H9 (cell line): ENCODE results near the gene C12orf75. TPM values are rescaled to one million over a fixed set of nuclear protein-coding genes. Genes with fewer than 3 reads are reported as not detected.

Source experiments
- DNase-seq: peaks from one replicate; pipeline ENCODE4 v3.0.0-alpha.2; 2017
- H2AFZ ChIP-seq: one replicate; pipeline ENCODE4 v1.6.1; 2013; ENCODE audit warnings: mild to moderate bottlenecking, low read length, control low read depth, moderate library complexity
- H2AK5ac ChIP-seq: 2 replicates; pipeline ENCODE4 v1.6.1; 2013; ENCODE audit warnings: low read length, control low read depth, mixed read lengths; ENCODE audit not compliant: insufficient read length
- H2BK120ac ChIP-seq: one replicate; pipeline ENCODE4 v1.6.1; 2013; ENCODE audit warnings: low read depth, mild to moderate bottlenecking, low read length, control low read depth, inconsistent platforms; ENCODE audit not compliant: poor library complexity, severe bottlenecking
- H2BK12ac ChIP-seq: 2 replicates; pipeline ENCODE4 v1.6.1; 2013; ENCODE audit warnings: low read length, control low read depth, mixed read lengths, low read depth; ENCODE audit not compliant: insufficient read length
- H2BK15ac ChIP-seq: 2 replicates; pipeline ENCODE4 v1.6.1; 2013; ENCODE audit warnings: low read depth, low read length, control low read depth
- H2BK20ac ChIP-seq: one replicate; pipeline ENCODE4 v1.6.1; 2013; ENCODE audit warnings: low read depth, mild to moderate bottlenecking, low read length, control low read depth, inconsistent platforms; ENCODE audit not compliant: poor library complexity, severe bottlenecking
- H2BK5ac ChIP-seq: 2 replicates; pipeline ENCODE4 v1.6.1; 2013; ENCODE audit warnings: low read length, control low read depth, mixed read lengths; ENCODE audit not compliant: insufficient read length
- H3K14ac ChIP-seq: 2 replicates; pipeline ENCODE4 v1.6.1; 2013; ENCODE audit warnings: low read length, control low read depth; ENCODE audit not compliant: insufficient read depth
- H3K18ac ChIP-seq: 2 replicates; pipeline ENCODE4 v1.6.1; 2013; ENCODE audit warnings: low read depth, mild to moderate bottlenecking, mixed read lengths, low read length, control low read depth; ENCODE audit not compliant: insufficient read length
- H3K23ac ChIP-seq: 2 replicates; pipeline ENCODE4 v1.6.1; 2013; ENCODE audit warnings: low read length, control low read depth, mixed read lengths, low read depth; ENCODE audit not compliant: insufficient read length
- H3K23me2 ChIP-seq: 2 replicates; pipeline ENCODE4 v1.6.1; 2013; ENCODE audit warnings: low read depth, mild to moderate bottlenecking, mixed read lengths, low read length, control low read depth; ENCODE audit not compliant: insufficient read length, poor library complexity, severe bottlenecking
- H3K27ac ChIP-seq: 2 replicates; pipeline ENCODE4 v1.5.1; 2013; ENCODE audit warnings: low read length, control low read depth, mixed read lengths, low read depth; ENCODE audit not compliant: insufficient read length
- H3K27me3 ChIP-seq: 2 replicates; pipeline ENCODE4 v1.6.1; 2013; ENCODE audit warnings: low read length, control low read depth, inconsistent platforms; ENCODE audit not compliant: insufficient read depth
- H3K4ac ChIP-seq: 2 replicates; pipeline ENCODE4 v1.6.1; 2013; ENCODE audit warnings: low read depth, mild to moderate bottlenecking, control low read depth, inconsistent platforms, low read length, moderate library complexity
- H3K4me1 ChIP-seq: 2 replicates; pipeline ENCODE4 v1.6.1; 2013; ENCODE audit warnings: low read length, control low read depth, inconsistent platforms; ENCODE audit not compliant: insufficient read depth
- H3K4me2 ChIP-seq: 2 replicates; pipeline ENCODE4 v1.6.1; 2013; ENCODE audit warnings: low read length, control low read depth, mixed read lengths; ENCODE audit not compliant: insufficient read length, insufficient read depth
- H3K56ac ChIP-seq: 2 replicates; pipeline ENCODE4 v1.6.1; 2013; ENCODE audit warnings: low read depth, mild to moderate bottlenecking, mixed read lengths, low read length, control low read depth; ENCODE audit not compliant: insufficient read length
- H3K79me1 ChIP-seq: 2 replicates; pipeline ENCODE4 v1.6.1; 2013; ENCODE audit warnings: low read depth, mild to moderate bottlenecking, moderate library complexity, low read length, control low read depth, inconsistent platforms; ENCODE audit not compliant: insufficient read depth, poor library complexity, severe bottlenecking
- H3K79me2 ChIP-seq: 2 replicates; pipeline ENCODE4 v1.6.1; 2013; ENCODE audit warnings: low read length, control low read depth, inconsistent platforms; ENCODE audit not compliant: insufficient read depth
- H3K9ac ChIP-seq: 2 replicates; pipeline ENCODE4 v1.6.1; 2013; ENCODE audit warnings: low read length, control low read depth, mixed read lengths; ENCODE audit not compliant: insufficient read length; ENCODE audit errors: extremely low read depth
- H3K9me3 ChIP-seq: one replicate; pipeline ENCODE4 v1.6.1; 2013; ENCODE audit warnings: low read depth, low read length, inconsistent platforms; ENCODE audit not compliant: control insufficient read depth
- H3T11ph ChIP-seq: one replicate; pipeline ENCODE4 v1.6.1; 2013; ENCODE audit warnings: mild to moderate bottlenecking, low read length, control low read depth, inconsistent platforms
- H4K20me1 ChIP-seq: one replicate; pipeline ENCODE4 v1.6.1; 2013; ENCODE audit not compliant: control insufficient read depth, insufficient read length, insufficient read depth
- H4K5ac ChIP-seq: 2 replicates; pipeline ENCODE4 v1.6.1; 2013; ENCODE audit warnings: low read depth, mild to moderate bottlenecking, mixed read lengths, low read length, control low read depth; ENCODE audit not compliant: insufficient read length
- H4K8ac ChIP-seq: replicated peaks from 2 replicates; pipeline ENCODE4 v1.6.1; 2013; ENCODE audit warnings: low read length, control low read depth, mixed read lengths, low read depth; ENCODE audit not compliant: insufficient read length
- H4K91ac ChIP-seq: 2 replicates; pipeline ENCODE4 v1.6.1; 2013; ENCODE audit warnings: low read depth, mild to moderate bottlenecking, moderate library complexity, mixed read lengths, low read length, control low read depth; ENCODE audit not compliant: insufficient read length
- H3K27ac Mint-ChIP-seq, 3 experiments: 2 replicates in 2 of 3; 3 replicates in 1 of 3; pipeline ENCODE4 v1.8.0; 2020 to 2021; ENCODE audit warnings: mixed read lengths in 3 of 3, mild to moderate bottlenecking in 1 of 3, moderate library complexity in 1 of 3
- H3K27me3 Mint-ChIP-seq: 2 replicates; pipeline ENCODE4 v1.8.0; 2021; ENCODE audit warnings: low read depth, mild to moderate bottlenecking, moderate library complexity, mixed read lengths
- H3K36me3 Mint-ChIP-seq, 3 experiments: 2 replicates in 2 of 3; 3 replicates in 1 of 3; pipeline ENCODE4 v1.8.0; 2020 to 2021; ENCODE audit warnings: low read depth in 3 of 3, mixed read lengths in 3 of 3; ENCODE audit not compliant: insufficient read depth in 1 of 3
- H3K4me1 Mint-ChIP-seq, 2 experiments: 2 replicates each; pipeline ENCODE4 v1.8.0; 2020; ENCODE audit warnings: mixed read lengths in 2 of 2
- H3K4me3 Mint-ChIP-seq, 2 experiments: 2 replicates in 1 of 2; 3 replicates in 1 of 2; pipeline ENCODE4 v1.8.0; 2020 to 2021; ENCODE audit warnings: mild to moderate bottlenecking in 2 of 2, mixed read lengths in 2 of 2, moderate library complexity in 1 of 2
- H3K9me3 Mint-ChIP-seq, 2 experiments: 2 replicates in 1 of 2; 3 replicates in 1 of 2; pipeline ENCODE4 v1.8.0; 2020; ENCODE audit warnings: mild to moderate bottlenecking in 2 of 2, mixed read lengths in 2 of 2, moderate library complexity in 1 of 2
- WGBS: extraction: QIAGEN DNeasy Blood & Tissue Kit; methylation state at CpG from one replicate; pipeline ENCODE4 v1.1.7; 2013; ENCODE audit warnings: missing lambda C conversion rate, low lambda C conversion rate, mixed read lengths; ENCODE audit not compliant: insufficient read length; ENCODE audit errors: extremely low coverage; 5-methylcytosine and 5-hydroxymethylcytosine counted together
- total RNA-seq: library from RNA; stranded (reverse); gene quantifications from 2 replicates; pipeline ENCODE4 v1.2.1, GENCODE V29; 2021
- TF ChIP-seq, protein P1 (sequence below): fragments of 200-600 bp; sonication (generic); conservative IDR thresholded peaks from 3 replicates; pipeline ENCODE4 v1.8.0; 2021; ENCODE audit warnings: antibody characterized with exemption, mild to moderate bottlenecking

The C12orf75 gene
- total RNA-seq, 1 experiment from 2014 or later = 37.9 TPM

DNA sequence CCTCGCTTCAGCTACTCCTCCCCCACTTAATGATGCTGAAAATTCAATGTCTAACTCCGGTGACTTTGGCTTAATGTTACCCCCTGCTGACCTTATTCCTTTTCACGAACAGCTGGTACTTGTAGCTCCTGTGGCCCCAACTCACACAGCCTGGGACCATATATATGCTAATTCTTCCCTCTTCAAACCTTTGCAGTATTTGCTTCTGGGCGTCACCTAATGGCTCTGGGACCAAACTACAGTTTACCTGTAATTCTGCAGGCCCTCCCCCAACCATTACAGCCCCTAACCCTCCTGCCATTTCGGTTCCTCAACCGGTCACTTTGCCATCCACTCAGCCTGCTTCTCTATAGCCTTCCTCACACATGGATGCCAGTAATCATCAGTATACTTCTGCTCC lies 29.6 kb upstream of the C12orf75 start:
- Histone ChIP-seq H3K27me3 (no peaks in the 10 kb centered on the region), H3K4me1 (no peaks in the 10 kb centered on the region), H3K4me2 (no peak overlapping the region), H2AK5ac (no peak overlapping the region), H3K23me2 (no peaks in the 10 kb centered on the region), H3K56ac (no peak overlapping the region), H4K91ac (no peak overlapping the region), H3K23ac (no peak overlapping the region), H2BK5ac (no peak overlapping the region), H3K79me2 (no peaks in the 10 kb centered on the region), H3K79me1 (no peaks in the 10 kb centered on the region), H2BK120ac (no peak overlapping the region), H4K5ac (no peak overlapping the region), H4K8ac (no peak overlapping the region), H2AFZ (no peak overlapping the region), H3K27ac (no peak overlapping the region), H3K18ac (no peak overlapping the region), H2BK15ac (no peak overlapping the region), H2BK20ac (no peak overlapping the region), H3K9ac (no peak overlapping the region), H3K9me3 (peaks cover 18% of the 10 kb centered on the region), H3K14ac (no peak overlapping the region), H4K20me1 (no peaks in the 10 kb centered on the region), H3T11ph (no peak overlapping the region), H2BK12ac (no peak overlapping the region), H3K4ac (no peak overlapping the region)
- WGBS = no CpG with 5 or more reads among the region's 6 CpGs
- Mint-ChIP-seq H3K27me3 (no peaks in the 10 kb centered on the region; the same call in none of the 2 replicates), H3K4me3 (no peak overlapping the region; a peak in 1 of 5 replicates), H3K9me3 (peaks cover 43 to 60% of the 10 kb centered on the region in 2 experiments), H3K36me3 (peaks cover 27 to 42% (median 30%) of the 10 kb centered on the region in 3 experiments), H3K27ac (no peak overlapping the region), H3K4me1 (peaks cover 19 to 24% of the 10 kb centered on the region in 2 experiments)
- no peak for DNase-seq
- TF ChIP-seq, protein P1, sequence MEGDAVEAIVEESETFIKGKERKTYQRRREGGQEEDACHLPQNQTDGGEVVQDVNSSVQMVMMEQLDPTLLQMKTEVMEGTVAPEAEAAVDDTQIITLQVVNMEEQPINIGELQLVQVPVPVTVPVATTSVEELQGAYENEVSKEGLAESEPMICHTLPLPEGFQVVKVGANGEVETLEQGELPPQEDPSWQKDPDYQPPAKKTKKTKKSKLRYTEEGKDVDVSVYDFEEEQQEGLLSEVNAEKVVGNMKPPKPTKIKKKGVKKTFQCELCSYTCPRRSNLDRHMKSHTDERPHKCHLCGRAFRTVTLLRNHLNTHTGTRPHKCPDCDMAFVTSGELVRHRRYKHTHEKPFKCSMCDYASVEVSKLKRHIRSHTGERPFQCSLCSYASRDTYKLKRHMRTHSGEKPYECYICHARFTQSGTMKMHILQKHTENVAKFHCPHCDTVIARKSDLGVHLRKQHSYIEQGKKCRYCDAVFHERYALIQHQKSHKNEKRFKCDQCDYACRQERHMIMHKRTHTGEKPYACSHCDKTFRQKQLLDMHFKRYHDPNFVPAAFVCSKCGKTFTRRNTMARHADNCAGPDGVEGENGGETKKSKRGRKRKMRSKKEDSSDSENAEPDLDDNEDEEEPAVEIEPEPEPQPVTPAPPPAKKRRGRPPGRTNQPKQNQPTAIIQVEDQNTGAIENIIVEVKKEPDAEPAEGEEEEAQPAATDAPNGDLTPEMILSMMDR = no peak
